ENCODE results near the gene PCNT.
A peak's percentile ranks its signal among the peaks of the same experiment; 100 is the strongest.
"Not testable (repeated sequence)": the region's sequence is repeated elsewhere in the genome, so short reads cannot be mapped to it uniquely, and the experiment has no call there.

PCNT gene

GRCh38 chr21:46439906-46440305 is 116.0 kb downstream of the PCNT start:
- WGBS, 2 experiments (ENCODE audit: insufficient coverage in 2 of 2): 92 to 95% methylated on average over 18 of the region's 18 CpGs
- no peak overlapping the region for H3K4me3 ChIP-seq (ENCODE audit: extremely low read depth, insufficient read depth, low read length, poor library complexity, severe bottlenecking)
- peaks cover 4% of the 10 kb centered on the region for H3K4me1 ChIP-seq (ENCODE audit: control insufficient read depth, insufficient read depth, low read length, poor library complexity, severe bottlenecking)
- H3K27ac ChIP-seq (ENCODE audit: low read depth, low read length, severe bottlenecking): no peak overlapping the region
- no peaks in the 10 kb centered on the region for H3K9me3 ChIP-seq (ENCODE audit: control insufficient read depth, low read length)
- peaks cover 89% of the 10 kb centered on the region for H3K36me3 ChIP-seq (ENCODE audit: control insufficient read depth, insufficient read depth, low read length)

- 97 to 98% methylated on average over 11 to 14 of the region's 14 CpGs for WGBS, 2 experiments (ENCODE audit: insufficient coverage in 2 of 2)
- Histone ChIP-seq H3K9me3 (ENCODE audit: control insufficient read depth, low read length) (no peaks in the 10 kb centered on the region), H3K27ac (ENCODE audit: low read depth, low read length, severe bottlenecking) (no peak overlapping the region), H3K4me3 (ENCODE audit: extremely low read depth, insufficient read depth, low read length, poor library complexity, severe bottlenecking) (no peak overlapping the region), H3K36me3 (ENCODE audit: control insufficient read depth, insufficient read depth, low read length) (peaks cover 93% of the 10 kb centered on the region), H3K4me1 (ENCODE audit: control insufficient read depth, insufficient read depth, low read length, poor library complexity, severe bottlenecking) (peaks cover 4% of the 10 kb centered on the region)
These were observed 117.4 kb downstream of the PCNT start for GRCh38 chr21:46441331-46441730.

GRCh38 chr21:46441961-46442498 is 118.1 kb downstream of the PCNT start:
- H3K4me1 ChIP-seq (ENCODE audit: control insufficient read depth, insufficient read depth, low read length, poor library complexity, severe bottlenecking): peaks cover 4% of the 10 kb centered on the region
- 94 to 97% methylated on average over 18 to 22 of the region's 23 CpGs for WGBS, 2 experiments (ENCODE audit: insufficient coverage in 2 of 2)
- H3K27ac ChIP-seq (ENCODE audit: low read depth, low read length, severe bottlenecking): no peak overlapping the region
- H3K36me3 ChIP-seq (ENCODE audit: control insufficient read depth, insufficient read depth, low read length): peaks cover 93% of the 10 kb centered on the region
- no peak overlapping the region for H3K4me3 ChIP-seq (ENCODE audit: extremely low read depth, insufficient read depth, low read length, poor library complexity, severe bottlenecking)
- H3K9me3 ChIP-seq (ENCODE audit: control insufficient read depth, low read length): no peaks in the 10 kb centered on the region

GRCh38 chr21:46442938-46443337 is 119.0 kb downstream of the PCNT start:
- Histone ChIP-seq H3K36me3 (ENCODE audit: control insufficient read depth, insufficient read depth, low read length) (peaks cover 92% of the 10 kb centered on the region), H3K4me3 (ENCODE audit: extremely low read depth, insufficient read depth, low read length, poor library complexity, severe bottlenecking) (no peak overlapping the region), H3K4me1 (ENCODE audit: control insufficient read depth, insufficient read depth, low read length, poor library complexity, severe bottlenecking) (peaks cover 4% of the 10 kb centered on the region), H3K9me3 (ENCODE audit: control insufficient read depth, low read length) (peaks cover under 1% of the 10 kb centered on the region), H3K27ac (ENCODE audit: low read depth, low read length, severe bottlenecking) (peak overlapping the region; percentile 16)
- 93 to 94% methylated on average over 6 to 15 of the region's 15 CpGs for WGBS, 2 experiments (ENCODE audit: insufficient coverage in 2 of 2)

GRCh38 chr21:46443910-46444309 is 120.0 kb downstream of the PCNT start:
- Histone ChIP-seq H3K4me1 (ENCODE audit: control insufficient read depth, insufficient read depth, low read length, poor library complexity, severe bottlenecking) (peaks cover 4% of the 10 kb centered on the region), H3K36me3 (ENCODE audit: control insufficient read depth, insufficient read depth, low read length) (peaks cover 90% of the 10 kb centered on the region), H3K4me3 (ENCODE audit: extremely low read depth, insufficient read depth, low read length, poor library complexity, severe bottlenecking) (no peak overlapping the region), H3K27ac (ENCODE audit: low read depth, low read length, severe bottlenecking) (peak overlapping the region; percentile 36), H3K9me3 (ENCODE audit: control insufficient read depth, low read length) (peaks cover 7% of the 10 kb centered on the region)
- 87 to 93% methylated on average over 6 to 8 of the region's 8 CpGs for WGBS, 2 experiments (ENCODE audit: insufficient coverage in 2 of 2)

GRCh38 chr21:46448108-46448507 is 124.2 kb downstream of the PCNT start:
- Histone ChIP-seq H3K36me3 (ENCODE audit: control insufficient read depth, insufficient read depth, low read length) (peaks cover 54% of the 10 kb centered on the region), H3K9me3 (ENCODE audit: control insufficient read depth, low read length) (peaks cover 15% of the 10 kb centered on the region), H3K4me1 (ENCODE audit: control insufficient read depth, insufficient read depth, low read length, poor library complexity, severe bottlenecking) (no peaks in the 10 kb centered on the region), H3K4me3 (ENCODE audit: extremely low read depth, insufficient read depth, low read length, poor library complexity, severe bottlenecking) (no peak overlapping the region), H3K27ac (ENCODE audit: low read depth, low read length, severe bottlenecking) (no peak overlapping the region)
- 91 to 94% methylated on average over 2 to 3 of the region's 5 CpGs for WGBS, 2 experiments (ENCODE audit: insufficient coverage in 2 of 2)

GRCh38 chr21:46448855-46449254 is 124.9 kb downstream of the PCNT start:
- not testable (repeated sequence) for H3K27ac ChIP-seq (ENCODE audit: low read depth, low read length, severe bottlenecking)
- 97 to 98% methylated on average over 4 to 6 of the region's 6 CpGs for WGBS, 2 experiments (ENCODE audit: insufficient coverage in 2 of 2)

GRCh38 chr21:46452710-46453109 is 128.8 kb downstream of the PCNT start:
- Histone ChIP-seq H3K27ac (ENCODE audit: low read depth, low read length, severe bottlenecking) (no peak overlapping the region), H3K9me3 (ENCODE audit: control insufficient read depth, low read length) (peaks cover 15% of the 10 kb centered on the region), H3K4me3 (ENCODE audit: extremely low read depth, insufficient read depth, low read length, poor library complexity, severe bottlenecking) (no peak overlapping the region), H3K36me3 (ENCODE audit: control insufficient read depth, insufficient read depth, low read length) (peaks cover 18% of the 10 kb centered on the region), H3K4me1 (ENCODE audit: control insufficient read depth, insufficient read depth, low read length, poor library complexity, severe bottlenecking) (peaks cover 29% of the 10 kb centered on the region)
- WGBS, 2 experiments (ENCODE audit: insufficient coverage in 2 of 2): 95 to 97% methylated on average over 5 of the region's 5 CpGs

More at GRCh38 chr21:46448855-46449254, 124.9 kb downstream of the PCNT start:
- Histone ChIP-seq H3K36me3 (ENCODE audit: control insufficient read depth, insufficient read depth, low read length) (peaks cover 49% of the 10 kb centered on the region), H3K9me3 (ENCODE audit: control insufficient read depth, low read length) (peaks cover 15% of the 10 kb centered on the region)
- not testable (repeated sequence) for H3K4me1 ChIP-seq (ENCODE audit: control insufficient read depth, insufficient read depth, low read length, poor library complexity, severe bottlenecking); H3K4me3 ChIP-seq (ENCODE audit: extremely low read depth, insufficient read depth, low read length, poor library complexity, severe bottlenecking)

- peaks cover 29% of the 10 kb centered on the region for H3K4me1 ChIP-seq (ENCODE audit: control insufficient read depth, insufficient read depth, low read length, poor library complexity, severe bottlenecking)
- no peak overlapping the region for H3K4me3 ChIP-seq (ENCODE audit: extremely low read depth, insufficient read depth, low read length, poor library complexity, severe bottlenecking)
- H3K27ac ChIP-seq (ENCODE audit: low read depth, low read length, severe bottlenecking): no peak overlapping the region
- WGBS, 2 experiments (ENCODE audit: insufficient coverage in 2 of 2): 50% methylated on average over 2 of the region's 3 CpGs
- peaks cover 8% of the 10 kb centered on the region for H3K9me3 ChIP-seq (ENCODE audit: control insufficient read depth, low read length)
- peaks cover 13% of the 10 kb centered on the region for H3K36me3 ChIP-seq (ENCODE audit: control insufficient read depth, insufficient read depth, low read length)
These were observed 130.2 kb downstream of the PCNT start for GRCh38 chr21:46454142-46454541.

- Histone ChIP-seq H3K9me3 (ENCODE audit: control insufficient read depth, low read length) (peaks cover 5% of the 10 kb centered on the region), H3K27ac (ENCODE audit: low read depth, low read length, severe bottlenecking) (peak overlapping the region; percentile 19), H3K4me3 (ENCODE audit: extremely low read depth, insufficient read depth, low read length, poor library complexity, severe bottlenecking) (no peak overlapping the region), H3K36me3 (ENCODE audit: control insufficient read depth, insufficient read depth, low read length) (peaks cover 10% of the 10 kb centered on the region), H3K4me1 (ENCODE audit: control insufficient read depth, insufficient read depth, low read length, poor library complexity, severe bottlenecking) (peaks cover 29% of the 10 kb centered on the region)
- WGBS, 2 experiments (ENCODE audit: insufficient coverage in 2 of 2): 93 to 96% methylated on average over 2 of the region's 4 CpGs
These were observed 130.9 kb downstream of the PCNT start for GRCh38 chr21:46454634-46455390.

All from mesodermal cell (in vitro differentiated cells).